Bronchus fibroblast of lung (primary cell): ENCODE measurements around the gene PLA2G12A. TPM values are rescaled to one million over a fixed set of nuclear protein-coding genes. Genes with fewer than 3 reads are reported as not detected.

ENCODE experiments used
- total RNA-seq: library from RNA; depleted of rRNA; stranded (reverse); fragments of >200 nt; gene quantifications from 2 replicates; pipeline ENCODE4 v1.2.3, GENCODE V29; 2015

Gene PLA2G12A
- total RNA-seq: 13.6 and 31.2 TPM in 2 replicates

DNA sequence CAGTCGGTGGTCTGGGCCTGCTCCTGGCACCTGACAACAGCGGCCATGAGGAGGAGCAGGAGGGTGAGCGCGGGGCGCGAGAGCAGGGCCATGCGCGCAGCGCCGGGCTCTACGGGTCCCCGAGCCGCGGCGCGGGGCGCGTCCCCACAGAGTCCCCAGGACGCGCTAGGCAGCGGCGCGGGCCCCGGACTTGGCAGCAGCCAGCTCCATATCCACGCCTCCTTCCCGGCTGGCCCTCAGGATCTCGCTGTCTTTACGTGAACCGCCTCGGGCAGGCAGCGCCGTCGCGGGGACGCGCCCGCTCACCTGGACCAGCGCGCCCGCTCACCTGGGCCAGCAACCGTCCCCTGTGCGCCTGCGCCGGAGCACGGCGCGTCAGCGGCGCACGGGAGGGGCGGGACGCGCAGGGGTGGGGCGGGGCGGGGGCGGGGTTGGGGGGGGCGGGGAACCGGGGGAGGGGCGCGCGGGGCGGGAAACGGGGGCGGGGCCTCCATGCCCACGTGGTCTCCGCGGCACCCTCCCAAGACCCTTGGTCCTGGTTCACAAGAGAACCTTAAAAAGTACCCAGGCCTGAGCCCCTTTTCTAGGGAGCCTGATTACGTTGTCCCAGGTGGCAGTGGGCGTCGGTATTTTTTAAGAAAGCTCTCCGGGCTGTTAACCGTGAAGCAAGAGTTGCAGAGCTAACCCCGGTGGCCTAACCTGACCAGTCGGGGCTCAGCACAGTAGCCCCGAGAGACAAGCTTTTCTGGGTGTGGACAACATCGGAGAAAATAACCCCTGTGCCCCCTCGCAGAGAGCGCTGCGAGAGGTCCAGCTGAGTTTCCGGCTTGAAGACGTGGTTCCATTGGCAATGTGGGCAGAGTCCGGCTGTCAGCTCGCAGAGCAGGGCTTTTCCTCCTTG, at the start of gene PLA2G12A:
PLA2G12A (minus strand) TSS at position 353 of the 901 bp plus-strand sequence; CDS start at position 92, 261 bp downstream.

DNA sequence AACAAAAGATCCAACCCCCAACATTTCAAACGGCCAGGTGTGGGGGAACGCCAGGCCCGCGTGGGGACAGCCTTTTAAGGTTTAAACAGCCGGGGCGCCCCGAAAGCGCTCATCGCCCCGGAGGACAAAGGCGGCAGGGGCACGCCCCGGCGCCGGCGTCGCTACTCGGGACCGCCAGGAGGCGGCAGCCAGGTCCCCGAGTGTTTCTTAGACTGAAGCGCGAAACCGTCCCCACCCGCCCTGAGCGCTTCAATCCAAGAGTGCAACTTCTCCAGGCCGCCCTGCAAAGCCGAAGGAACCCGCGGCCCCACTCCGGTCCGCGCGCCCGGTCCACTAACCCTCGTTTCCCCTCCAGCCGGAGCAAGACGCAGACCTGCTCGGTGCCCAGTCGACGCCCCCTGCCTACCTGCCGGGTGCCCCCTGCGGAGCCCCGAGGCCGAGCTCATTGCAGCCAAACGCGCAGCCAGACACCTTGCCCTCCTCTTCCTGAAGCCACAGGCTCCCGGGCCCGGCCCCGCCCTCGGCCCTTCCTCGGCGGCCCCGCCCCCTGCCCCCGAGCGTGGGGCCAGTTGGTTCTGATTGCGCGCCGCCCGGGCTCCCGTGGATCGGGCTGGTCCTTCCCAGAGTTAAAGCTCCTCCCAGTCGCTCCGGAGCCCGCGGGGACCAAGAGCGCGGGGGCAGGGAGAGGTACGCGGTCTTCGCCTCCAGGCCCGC, 26.8 kb downstream of the PLA2G12A start, which contains the start of gene CASP6:
CASP6 (minus strand) TSS at position 496 of the 714 bp plus-strand sequence; CDS start at position 446, 50 bp downstream.

Other genes starting within 250 kb of the PLA2G12A start
- gene MCUB, start 169.8 kb downstream of the PLA2G12A start, total RNA-seq: 51.0 and 57.3 TPM in 2 replicates
- 37.7 and 43.7 TPM in 2 replicates for gene CASP6, start 26.6 kb downstream of the PLA2G12A start, total RNA-seq
- gene CFI, start 71.9 kb upstream of the PLA2G12A start, total RNA-seq: 1.3 and 1.9 TPM in 2 replicates
- 10.3 and 10.8 TPM in 2 replicates for gene GAR1, start 85.7 kb upstream of the PLA2G12A start, total RNA-seq
- not detected in 2 replicates for gene RRH, start 97.9 kb upstream of the PLA2G12A start, total RNA-seq
- not detected in 2 replicates for gene LRIT3, start 118.0 kb upstream of the PLA2G12A start, total RNA-seq
- 0.15 TPM in 1 of 2 replicates, not detected in the other for gene EGF, start 182.8 kb upstream of the PLA2G12A start, total RNA-seq